ENCODE measurements around the gene CDH11.

Gene CDH11

DNA sequence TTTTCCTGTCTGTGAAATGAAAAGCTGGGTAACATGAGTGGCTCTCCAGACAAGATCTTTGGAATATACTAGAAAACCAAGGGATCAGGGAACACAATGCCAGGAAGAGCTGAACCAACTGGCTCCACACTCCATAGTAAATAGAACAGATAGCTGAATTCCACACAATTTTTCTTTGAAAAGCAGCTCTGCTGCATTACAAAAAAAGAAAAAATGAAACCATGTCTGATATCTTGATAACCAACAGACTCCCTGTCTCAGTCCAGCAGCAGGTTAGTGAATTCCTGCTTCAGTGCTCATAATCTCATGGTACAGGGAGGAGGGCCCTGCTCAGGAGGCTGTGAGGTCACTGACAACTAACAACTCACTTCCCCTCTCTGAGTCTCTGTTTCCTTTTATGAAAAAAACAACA is 97.1 kb downstream of the CDH11 start:
- ChIA-PET CTCF (no interaction called here), POLR2A (interaction anchor here (1.0 kb wide), 1 partner anchor 13 kb away, joined by 3 read pairs; no protein-coding TSS in a partner anchor)
- no peak for TF ChIP-seq CTCF (IDR thresholded peaks at IDR 0.05; ENCODE audit: insufficient read depth, low read length, missing control alignments)
- DNase-seq (ENCODE audit: low read depth, low spot score) = no peak
- no peak overlapping the region for H3K4me3 ChIP-seq (ENCODE audit: low read depth, low read length)

DNA sequence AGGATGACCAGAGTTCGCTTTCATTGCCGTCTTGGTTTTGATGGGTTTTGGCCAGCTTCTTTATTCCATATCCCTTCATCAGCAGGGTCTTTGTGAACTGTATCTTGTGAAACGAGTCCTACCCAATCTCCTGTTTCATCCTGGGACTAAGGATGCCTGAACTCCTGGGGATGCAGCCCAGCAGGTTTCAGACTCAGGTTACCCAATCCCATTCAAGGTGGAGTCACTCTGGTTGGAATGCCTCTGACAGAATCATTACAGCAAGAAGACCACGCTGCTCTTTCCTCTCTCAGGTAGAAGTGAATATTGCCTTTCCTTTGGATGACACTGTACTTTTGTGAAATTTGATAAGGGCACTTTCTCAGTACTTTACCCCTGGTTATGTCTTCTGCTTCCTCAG is 98.1 kb downstream of the CDH11 start:
- no peak for DNase-seq (ENCODE audit: low read depth, low spot score)
- no peak overlapping the region for H3K4me3 ChIP-seq (ENCODE audit: low read depth, low read length)
- POLR2A ChIA-PET = interaction anchor here (1.0 kb wide), 1 partner anchor 12 kb away, joined by 3 read pairs; no protein-coding TSS in a partner anchor
- CTCF ChIA-PET = no interaction called here
- TF ChIP-seq CTCF (IDR thresholded peaks at IDR 0.05; ENCODE audit: insufficient read depth, low read length, missing control alignments) = no peak

DNA sequence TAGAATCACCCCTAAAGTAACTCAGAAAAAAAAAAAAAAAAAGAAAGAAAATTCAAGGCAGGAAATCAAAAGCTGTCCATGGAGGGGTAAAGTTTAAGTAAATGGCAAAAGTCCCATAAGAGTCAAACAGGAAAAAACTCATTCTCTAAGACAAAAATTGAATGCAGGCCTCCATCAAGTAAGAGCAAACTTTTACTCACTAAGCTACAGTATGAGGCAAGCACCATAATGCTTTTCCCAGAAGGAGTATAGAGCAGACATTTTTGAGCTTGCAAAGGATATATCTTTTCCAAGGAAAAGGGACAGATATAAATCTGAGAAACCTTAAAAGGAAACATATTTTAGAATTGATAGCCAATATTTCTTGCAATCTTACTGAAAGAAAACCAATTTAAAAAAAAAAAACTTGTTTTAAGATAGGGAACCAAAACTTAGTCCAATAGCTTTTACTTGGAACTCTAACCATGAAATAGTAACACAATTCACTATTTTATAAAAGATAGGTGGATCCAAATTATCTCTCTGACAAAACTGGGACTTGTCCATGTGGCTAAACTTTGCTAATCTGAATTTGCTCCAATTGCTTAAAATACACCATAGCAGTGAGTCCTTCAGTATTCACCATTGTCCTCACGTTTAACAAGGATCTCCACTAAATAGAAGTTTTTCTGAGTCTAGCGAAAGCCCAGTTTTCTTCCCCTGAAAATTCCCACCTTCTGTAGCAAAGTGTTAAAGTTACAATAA is 99.8 kb downstream of the CDH11 start:
- POLR2A ChIA-PET = interaction anchor here (1.1 kb wide), 1 partner anchor 10 kb away, joined by 3 read pairs; no protein-coding TSS in a partner anchor

GRCh38 chr16:65016754-65017153 is 105.1 kb downstream of the CDH11 start:
- no peak overlapping the region for H3K4me3 ChIP-seq (ENCODE audit: low read depth, low read length)
- no peak for TF ChIP-seq CTCF (IDR thresholded peaks at IDR 0.05; ENCODE audit: insufficient read depth, low read length, missing control alignments)
- ChIA-PET CTCF (no interaction called here), POLR2A (no interaction called here)
- DNase-seq (ENCODE audit: low read depth, low spot score) = no peak

More for the DNA sequence above, 99.8 kb downstream of the CDH11 start:
- CTCF ChIA-PET = no interaction called here
- no peak for TF ChIP-seq CTCF (IDR thresholded peaks at IDR 0.05; ENCODE audit: insufficient read depth, low read length, missing control alignments)
- DNase-seq (ENCODE audit: low read depth, low spot score) = no peak
- H3K4me3 ChIP-seq (ENCODE audit: low read depth, low read length) = no peak overlapping the region

GRCh38 chr16:65015599-65015998 is 106.3 kb downstream of the CDH11 start:
- TF ChIP-seq CTCF (IDR thresholded peaks at IDR 0.05; ENCODE audit: insufficient read depth, low read length, missing control alignments) = no peak
- ChIA-PET CTCF (no interaction called here), POLR2A (no interaction called here)

DNA sequence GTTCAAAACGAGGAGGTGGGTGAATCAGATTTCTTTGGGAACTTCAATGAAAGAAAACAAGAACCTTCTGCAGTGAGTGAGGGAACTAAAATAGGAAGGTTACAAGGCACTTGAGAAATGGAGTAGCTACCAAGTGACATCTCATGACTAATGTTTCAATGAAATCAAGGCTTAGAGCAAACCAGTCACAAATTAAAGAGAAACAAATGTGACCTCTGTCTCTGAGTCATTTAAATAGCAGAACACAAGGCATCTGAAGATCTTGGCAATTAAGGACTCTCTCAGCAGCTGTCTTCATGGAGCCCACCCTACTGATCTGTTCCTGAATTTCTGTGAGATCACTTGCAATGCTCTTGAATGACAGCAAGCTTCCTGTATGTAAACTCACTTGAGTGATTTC is 109.5 kb downstream of the CDH11 start:
- POLR2A ChIA-PET = interaction anchor here (0.6 to 1.3 kb wide), 3 partner anchors 9 to 148 kb away, joined by 3 read pairs; no protein-coding TSS in a partner anchor
- TF ChIP-seq CTCF (IDR thresholded peaks at IDR 0.05; ENCODE audit: insufficient read depth, low read length, missing control alignments) = no peak
- CTCF ChIA-PET = interaction anchor here (0.8 to 1.5 kb wide), 2 partner anchors 73 to 100 kb away, joined by 3 read pairs; no protein-coding TSS in a partner anchor

More at GRCh38 chr16:65015599-65015998, 106.3 kb downstream of the CDH11 start:
- no peak for DNase-seq (ENCODE audit: low read depth, low spot score)
- H3K4me3 ChIP-seq (ENCODE audit: low read depth, low read length) = no peak overlapping the region

More for the DNA sequence above, 109.5 kb downstream of the CDH11 start:
- DNase-seq (ENCODE audit: low read depth, low spot score) = no peak
- H3K4me3 ChIP-seq (ENCODE audit: low read depth, low read length) = no peak overlapping the region
